ENCODE measurements around the gene C1QTNF1.

C1QTNF1 gene

GRCh38 chr17:79023886-79024771 is at the start of gene C1QTNF1:
TSS of gene C1QTNF1 (plus strand) at chr17:79024169. CDS start at chr17:79043969, 19,800 bp downstream.
- no peak for DNase-seq

- peak in 1 of 2 experiments; percentile 40 for DNase-seq
Observed at GRCh38 chr17:78974635-78975591, 49.1 kb upstream of the C1QTNF1 start.

- DNase-seq = no peak
Observed at GRCh38 chr17:78976907-78977680, 46.9 kb upstream of the C1QTNF1 start.

GRCh38 chr17:78977681-78977943 is 46.4 kb upstream of the C1QTNF1 start:
- no peak for DNase-seq

- DNase-seq = peak in 1 of 2 experiments; percentile 4
Observed at GRCh38 chr17:78977997-78978973, 45.7 kb upstream of the C1QTNF1 start.

GRCh38 chr17:78979780-78980623 is 44.0 kb upstream of the C1QTNF1 start, which contains the start of gene LGALS3BP:
TSS of gene LGALS3BP (minus strand) at chr17:78979923. CDS start at chr17:78977191, 2,732 bp downstream.
- peak; percentile 48 to 83 for DNase-seq

GRCh38 chr17:78980624-78980972 is 43.4 kb upstream of the C1QTNF1 start:
- DNase-seq = no peak

- no peak for DNase-seq
Observed at GRCh38 chr17:78981010-78981888, 42.7 kb upstream of the C1QTNF1 start.

GRCh38 chr17:78985395-78985794 is 38.6 kb upstream of the C1QTNF1 start:
- no peak for DNase-seq

- DNase-seq = peak in 1 of 2 experiments; percentile 47
Observed at GRCh38 chr17:78986048-78986648, 37.8 kb upstream of the C1QTNF1 start.

- DNase-seq = peak in 1 of 2 experiments; percentile 51
Observed at GRCh38 chr17:78986649-78987328, 37.2 kb upstream of the C1QTNF1 start.

GRCh38 chr17:78988152-78988551 is 35.8 kb upstream of the C1QTNF1 start:
- no peak for DNase-seq

- DNase-seq = no peak
Observed at GRCh38 chr17:78990349-78991016, 33.5 kb upstream of the C1QTNF1 start.

GRCh38 chr17:78991017-78991738 is 32.8 kb upstream of the C1QTNF1 start:
- DNase-seq = no peak

- DNase-seq = no peak
Observed at GRCh38 chr17:78991906-78992532, 31.9 kb upstream of the C1QTNF1 start.

- DNase-seq = no peak
Observed at GRCh38 chr17:78992542-78993212, 31.3 kb upstream of the C1QTNF1 start.

All from SW 1271 (cell line).